Globus pallidus (tissue), 1 donor: Measurements from ENCODE around the gene ADAMTS7.
"Not testable (repeated sequence)": the region's sequence is repeated elsewhere in the genome, so short reads cannot be mapped to it uniquely, and the experiment has no call there.

Source experiments
- DNase-seq: peaks from one replicate; pipeline ENCODE4 v3.0.0-alpha.2; 2015; ENCODE audit warnings: low spot score

Gene ADAMTS7

DNA sequence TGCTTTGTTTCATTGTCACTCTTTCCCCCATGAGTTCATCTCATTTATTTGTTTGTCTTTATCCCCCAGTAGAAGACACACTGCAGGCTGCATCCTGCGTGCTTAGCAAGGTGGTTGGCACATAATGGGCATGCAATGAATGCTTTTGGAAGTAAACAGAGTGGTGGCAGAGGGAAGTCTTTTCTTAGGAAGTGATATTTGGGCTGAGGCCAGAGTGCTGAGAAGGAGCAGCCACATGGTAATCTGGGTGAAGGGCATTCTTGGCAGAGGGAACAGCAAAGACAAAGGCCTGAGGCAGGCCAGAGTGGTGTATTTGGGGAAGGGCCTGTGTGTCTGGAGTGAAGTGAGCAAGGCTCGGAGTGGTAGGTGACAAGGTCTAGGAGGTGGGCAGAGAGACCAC, 17.7 kb upstream of the ADAMTS7 start:
- no peak for DNase-seq

GRCh38 chr15:78822514-78822913, 11.2 kb upstream of the ADAMTS7 start:
- DNase-seq = no peak

GRCh38 chr15:78811825-78812183, 540 bp upstream of the ADAMTS7 start:
- no peak for DNase-seq

GRCh38 chr15:78810362-78811123, 721 bp downstream of the ADAMTS7 start:
- DNase-seq = no peak

DNA sequence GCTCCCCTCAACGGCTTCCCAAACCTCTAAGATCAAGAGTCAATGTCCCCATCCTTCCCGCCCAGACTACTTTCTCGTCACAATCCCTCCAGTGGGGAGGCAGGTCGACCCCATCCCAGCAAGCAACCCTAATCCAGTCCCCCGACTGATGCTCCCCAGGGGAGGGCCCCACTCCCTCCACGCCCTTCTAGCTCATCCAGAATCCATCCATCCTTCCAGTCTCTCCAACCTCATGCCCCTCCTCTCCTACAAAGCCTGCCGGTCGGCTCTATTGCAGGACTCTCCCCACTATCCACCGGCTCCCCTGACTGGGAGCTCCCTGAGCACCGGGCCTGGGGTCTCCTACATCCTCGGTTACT, 1.3 kb downstream of the ADAMTS7 start:
- no peak for DNase-seq

DNA sequence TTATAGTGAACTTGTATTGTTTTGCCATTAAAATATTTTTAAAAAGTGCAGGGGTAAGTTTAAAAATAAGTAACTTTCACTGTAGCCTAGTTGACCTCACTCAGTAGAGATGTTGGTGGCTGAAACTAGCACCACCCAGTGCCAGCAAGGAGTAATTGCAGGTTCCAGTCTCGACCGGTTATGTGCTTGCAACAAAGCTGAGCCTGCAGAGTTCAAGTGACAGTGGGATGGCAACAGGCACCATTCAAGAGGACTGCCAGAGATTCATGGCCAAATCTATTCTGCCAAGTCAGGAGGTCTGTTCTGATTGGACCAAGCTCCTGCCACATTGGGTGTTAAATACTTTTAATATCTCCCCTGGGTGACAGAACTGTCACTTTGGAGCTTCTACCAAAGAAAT, 2.7 kb downstream of the ADAMTS7 start:
- DNase-seq = no peak

GRCh38 chr15:78807359-78807758, 3.9 kb downstream of the ADAMTS7 start:
- no peak for DNase-seq

DNA sequence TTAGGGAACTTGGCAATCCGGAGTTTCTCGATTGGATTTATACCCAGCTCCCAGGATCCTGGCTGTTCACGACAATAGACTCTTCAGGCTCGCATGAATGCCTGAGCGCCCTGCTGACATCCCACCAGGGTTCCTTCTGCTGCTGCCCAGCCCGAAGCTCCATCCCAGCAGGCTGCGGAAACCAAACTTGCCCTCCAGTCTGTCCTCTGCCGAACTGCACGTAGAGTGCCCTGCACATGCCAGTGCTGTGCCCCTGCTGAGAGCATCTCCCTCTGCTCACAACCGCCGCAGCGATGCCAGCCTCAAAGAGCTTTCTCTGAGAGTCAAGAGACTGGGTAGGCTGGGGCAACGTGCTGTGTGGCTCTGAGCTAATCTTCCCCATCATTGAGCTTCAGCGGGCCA, 6.9 kb downstream of the ADAMTS7 start:
- DNase-seq = peak; percentile 11

- no peak for DNase-seq
Measured at GRCh38 chr15:78800806-78801205, 10.5 kb downstream of the ADAMTS7 start.

- DNase-seq = no peak
Measured at GRCh38 chr15:78800189-78800588, 11.1 kb downstream of the ADAMTS7 start.

- not testable (repeated sequence) for DNase-seq
Measured at GRCh38 chr15:78799102-78799501, 12.2 kb downstream of the ADAMTS7 start.

GRCh38 chr15:78798355-78798754, 12.9 kb downstream of the ADAMTS7 start:
- not testable (repeated sequence) for DNase-seq

GRCh38 chr15:78797951-78798350, 13.3 kb downstream of the ADAMTS7 start:
- DNase-seq = no peak

- no peak for DNase-seq
Measured at GRCh38 chr15:78796510-78796909, 14.8 kb downstream of the ADAMTS7 start.

- DNase-seq = no peak
Measured at GRCh38 chr15:78795043-78795442, 16.2 kb downstream of the ADAMTS7 start.

DNA sequence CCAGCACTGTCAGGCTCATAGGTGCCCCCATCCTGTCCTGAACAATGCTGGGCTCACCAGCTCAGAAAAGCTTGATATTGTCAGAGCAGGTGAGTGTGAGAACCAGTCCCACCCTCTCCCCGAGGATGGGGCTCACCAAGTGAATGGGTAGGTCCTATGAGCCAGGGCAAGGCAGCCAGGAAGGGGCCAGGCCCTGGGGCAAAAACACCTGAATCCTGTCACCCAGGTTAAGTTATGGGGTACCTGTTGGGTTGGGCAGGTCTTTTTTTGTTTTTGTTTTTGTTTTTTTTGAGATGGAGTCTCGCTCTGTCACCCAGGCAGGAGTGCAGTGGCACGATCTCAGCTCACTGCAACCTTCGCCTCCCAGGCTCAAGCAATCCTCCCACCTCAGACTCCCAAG, 16.8 kb downstream of the ADAMTS7 start:
- not testable (repeated sequence) for DNase-seq

DNA sequence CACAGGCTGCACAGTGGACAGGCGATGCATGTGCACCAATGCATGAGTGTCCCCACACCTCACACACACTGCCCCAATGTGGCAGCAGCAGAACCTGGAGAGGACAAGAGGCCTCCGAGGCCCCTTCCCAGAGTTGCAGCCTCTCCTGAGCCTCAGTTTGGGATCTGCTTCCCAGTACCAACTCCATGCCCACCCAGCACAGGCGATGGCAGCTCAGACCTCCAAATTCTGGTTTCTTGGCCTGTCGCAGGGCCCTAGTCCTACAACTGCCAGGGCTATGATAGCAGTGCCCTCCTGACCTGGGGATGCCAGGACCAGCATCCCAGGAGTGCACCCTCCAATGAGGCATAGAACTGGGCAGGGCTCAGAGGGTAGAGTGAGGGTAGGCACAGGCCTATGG, 19.9 kb downstream of the ADAMTS7 start:
- DNase-seq = no peak

GRCh38 chr15:78790027-78790426, 21.2 kb downstream of the ADAMTS7 start:
- DNase-seq = no peak

DNA sequence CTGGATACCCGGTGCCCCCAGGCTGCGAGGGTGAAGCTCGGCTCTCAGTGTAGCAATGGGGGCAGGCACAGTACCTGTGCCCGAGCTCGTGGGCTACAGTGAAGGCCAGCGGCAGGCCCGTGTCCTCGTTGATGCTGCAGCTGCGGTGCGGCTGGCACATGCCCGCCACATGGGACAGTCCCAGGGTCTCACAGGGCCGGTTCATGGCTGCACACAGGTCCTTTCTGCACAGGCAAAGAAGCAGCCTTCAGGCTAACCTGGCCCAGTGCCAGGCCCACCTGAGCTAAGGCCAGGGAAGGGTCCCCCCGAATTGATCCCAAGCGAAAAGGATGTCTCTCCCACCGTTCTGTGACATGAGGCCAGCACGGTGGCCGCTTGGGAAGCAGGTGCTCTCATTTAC, 21.6 kb downstream of the ADAMTS7 start:
- DNase-seq = no peak

GRCh38 chr15:78788016-78788660, 23.1 kb downstream of the ADAMTS7 start:
- DNase-seq = no peak

GRCh38 chr15:78782402-78782801, 28.9 kb downstream of the ADAMTS7 start:
- DNase-seq = not testable (repeated sequence)

DNA sequence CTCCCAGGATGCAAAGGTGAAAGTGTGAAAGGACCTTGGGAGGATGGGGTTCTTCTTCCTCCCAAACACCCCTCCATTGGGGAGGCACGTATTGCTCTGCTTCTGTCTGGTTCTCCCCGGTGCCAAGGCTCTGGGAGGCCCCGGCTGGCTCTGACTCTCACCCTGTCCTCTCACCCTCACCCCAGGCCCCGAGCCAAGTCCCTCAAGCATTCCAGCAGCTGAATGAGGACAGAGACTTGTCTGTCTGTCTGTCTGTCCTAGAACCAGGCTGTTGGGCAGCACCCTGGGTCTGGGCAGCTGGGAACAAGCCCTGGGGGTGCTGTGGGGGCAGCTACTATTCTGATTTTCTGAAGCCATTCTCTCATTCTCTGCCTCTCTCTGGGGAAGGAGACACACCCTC, 29.9 kb downstream of the ADAMTS7 start:
- DNase-seq = not testable (repeated sequence)

DNA sequence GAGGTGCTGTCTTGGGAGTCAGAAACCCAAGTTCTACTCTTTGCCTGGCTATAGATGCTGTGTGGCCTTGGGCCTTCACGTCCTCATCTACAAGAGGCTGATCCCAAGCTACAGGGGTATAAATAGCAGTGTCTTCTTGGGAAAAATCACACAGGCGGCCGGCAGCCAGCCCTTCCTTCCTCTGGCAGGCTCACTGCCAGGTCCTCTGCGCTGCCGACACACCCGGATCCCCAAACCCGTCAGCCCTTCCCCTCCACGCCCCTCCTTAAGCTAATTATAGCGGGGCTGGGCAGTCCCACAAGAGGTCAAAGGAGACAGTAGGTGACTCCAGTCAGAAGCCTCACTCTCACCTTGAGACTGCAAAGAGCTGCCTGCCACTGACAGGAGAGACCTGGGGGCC, 31.3 kb downstream of the ADAMTS7 start:
- not testable (repeated sequence) for DNase-seq
